HG02943 (cell line): Measurements from ENCODE around the gene FOXJ3.

Source experiments
- ATAC-seq: cut with Tn5 transposase; IDR thresholded peaks from one replicate; pipeline ENCODE4 v1.9.1; 2021; ENCODE audit warnings: mild to moderate bottlenecking, low read depth, moderate library complexity; ENCODE audit not compliant: unreplicated experiment

The FOXJ3 gene

GRCh38 chr1:42152907-42153600, 182.0 kb downstream of the FOXJ3 start, which contains the start of gene GUCA2B:
Gene GUCA2B, plus strand, starts transcription at chr1:42153410. Its CDS starts 41 bp downstream, at chr1:42153451.
- no peak for ATAC-seq

GRCh38 chr1:42152119-42152518, 182.9 kb downstream of the FOXJ3 start:
- no peak for ATAC-seq

GRCh38 chr1:42150651-42151050, 184.4 kb downstream of the FOXJ3 start:
- ATAC-seq = no peak

GRCh38 chr1:42148166-42148565, 186.9 kb downstream of the FOXJ3 start:
- no peak for ATAC-seq

- ATAC-seq = no peak
Measured at GRCh38 chr1:42146626-42147320, 188.3 kb downstream of the FOXJ3 start.

GRCh38 chr1:42145764-42146625, 189.0 kb downstream of the FOXJ3 start:
- no peak for ATAC-seq

GRCh38 chr1:42145389-42145716, 189.7 kb downstream of the FOXJ3 start:
- ATAC-seq = no peak

GRCh38 chr1:42144711-42145388, 190.2 kb downstream of the FOXJ3 start:
- ATAC-seq = no peak

GRCh38 chr1:42143896-42144710, 190.9 kb downstream of the FOXJ3 start:
- ATAC-seq = no peak

GRCh38 chr1:42142894-42143675, 191.9 kb downstream of the FOXJ3 start:
- ATAC-seq = no peak

GRCh38 chr1:42141978-42142377, 193.1 kb downstream of the FOXJ3 start:
- no peak for ATAC-seq

- ATAC-seq = no peak
Measured at GRCh38 chr1:42140191-42140590, 194.8 kb downstream of the FOXJ3 start.

GRCh38 chr1:42139444-42139843, 195.6 kb downstream of the FOXJ3 start:
- ATAC-seq = no peak

- ATAC-seq = no peak
Measured at GRCh38 chr1:42138586-42138985, 196.4 kb downstream of the FOXJ3 start.

GRCh38 chr1:42137766-42138165, 197.3 kb downstream of the FOXJ3 start:
- ATAC-seq = no peak

- ATAC-seq = no peak
Measured at GRCh38 chr1:42136466-42136865, 198.6 kb downstream of the FOXJ3 start.

- ATAC-seq = no peak
Measured at GRCh38 chr1:42135426-42135825, 199.6 kb downstream of the FOXJ3 start.

- ATAC-seq = no peak
Measured at GRCh38 chr1:42133809-42134526, 201.1 kb downstream of the FOXJ3 start.
